Measurements from ENCODE around the gene NUDT3.
A peak's percentile ranks its signal among the peaks of the same experiment; 100 is the strongest.

Gene NUDT3

GRCh38 chr6:34392497-34393190 is at the start of gene NUDT3:
NUDT3 (minus strand) TSS chr6:34392669; CDS start chr6:34392362, 307 bp downstream.
- H3K27me3 ChIP-seq = no peaks in the 10 kb centered on the region
- H3K36me3 ChIP-seq = no peaks in the 10 kb centered on the region
- TF ChIP-seq CTCF (IDR thresholded peaks at IDR 0.05) = peak; percentile 84 to 92
- peak within 1 kb of the TSS; percentile 93 to 95 for H3K27ac ChIP-seq
- intact Hi-C loops (cut with DNase I; ENCODE audit: low total_unique reads) = loop anchor here (5.0 kb wide), 1 partner anchor 145 kb away; the partner anchor contains the start of gene SMIM29
- peaks cover 0 to 5% (median 0%) of the 10 kb centered on the region in 3 donors for H3K9me3 ChIP-seq
- peak within 1 kb of the TSS; percentile 81 to 98 for H3K4me3 ChIP-seq
- peak; percentile 94 to 97 for DNase-seq
- H3K4me1 ChIP-seq = peaks cover 0 to 51% (median 13%) of the 10 kb centered on the region in 4 donors

- H3K27me3 ChIP-seq = peaks cover 0 to 4% of the 10 kb centered on the region in 2 donors
- H3K4me3 ChIP-seq = no peak overlapping the region
- H3K27ac ChIP-seq = no peak overlapping the region
- no peaks in the 10 kb centered on the region for H3K4me1 ChIP-seq
- no peak for TF ChIP-seq CTCF (IDR thresholded peaks at IDR 0.05)
- H3K36me3 ChIP-seq = no peaks in the 10 kb centered on the region
- intact Hi-C loops (cut with DNase I; ENCODE audit: low total_unique reads) = loop anchor here (10.0 kb wide), 1 partner anchor 637 kb away; the partner anchor contains the start of gene MLN
- no peaks in the 10 kb centered on the region for H3K9me3 ChIP-seq
- DNase-seq = no peak
These were observed 49.1 kb upstream of the NUDT3 start for GRCh38 chr6:34441526-34441925.

GRCh38 chr6:34439442-34439841 is 47.0 kb upstream of the NUDT3 start:
- no peak for DNase-seq
- H3K27me3 ChIP-seq = peaks cover 0 to 4% of the 10 kb centered on the region in 2 donors
- no peak for TF ChIP-seq CTCF (IDR thresholded peaks at IDR 0.05)
- H3K27ac ChIP-seq = no peak overlapping the region
- H3K4me1 ChIP-seq = no peaks in the 10 kb centered on the region
- no peaks in the 10 kb centered on the region for H3K36me3 ChIP-seq
- H3K9me3 ChIP-seq = no peaks in the 10 kb centered on the region
- intact Hi-C loops (cut with DNase I; ENCODE audit: low total_unique reads) = loop anchor here (10.0 kb wide), 1 partner anchor 155 kb away; no protein-coding TSS in a partner anchor
- H3K4me3 ChIP-seq = no peak overlapping the region

- Histone ChIP-seq H3K4me1 (no peaks in the 10 kb centered on the region), H3K4me3 (no peak overlapping the region), H3K9me3 (no peaks in the 10 kb centered on the region), H3K27me3 (peaks cover 0 to 4% of the 10 kb centered on the region in 2 donors), H3K36me3 (no peaks in the 10 kb centered on the region), H3K27ac (no peak overlapping the region)
- no peak for TF ChIP-seq CTCF (IDR thresholded peaks at IDR 0.05)
- DNase-seq = no peak
- intact Hi-C loops (cut with DNase I; ENCODE audit: low total_unique reads) = loop anchor here (10.0 kb wide), 1 partner anchor 156 kb away; no protein-coding TSS in a partner anchor
These were observed 46.2 kb upstream of the NUDT3 start for GRCh38 chr6:34438705-34439104.

- Histone ChIP-seq H3K4me3 (no peak overlapping the region), H3K36me3 (no peaks in the 10 kb centered on the region), H3K4me1 (no peaks in the 10 kb centered on the region), H3K9me3 (no peaks in the 10 kb centered on the region), H3K27ac (no peak overlapping the region), H3K27me3 (peaks cover 0 to 4% of the 10 kb centered on the region in 2 donors)
- DNase-seq = no peak
- intact Hi-C loops (cut with DNase I; ENCODE audit: low total_unique reads) = loop anchor here (10.0 kb wide), 1 partner anchor 157 kb away; no protein-coding TSS in a partner anchor
- no peak for TF ChIP-seq CTCF (IDR thresholded peaks at IDR 0.05)
These were observed 45.1 kb upstream of the NUDT3 start for GRCh38 chr6:34437644-34437970.
